Immature natural killer cell (primary cell): Measurements from ENCODE around the gene LRMDA. TPM values are rescaled to one million over a fixed set of nuclear protein-coding genes. Genes with fewer than 3 reads are reported as not detected.

Experiments
- DNase-seq, 3 donors: peaks; one replicate each; pipeline ENCODE4 v3.0.0; 2022; ENCODE audit warnings: mixed read lengths in 1 of 3
- H3K27ac Mint-ChIP-seq, 6 donors: one replicate each; pipeline ENCODE4 v1.8.0; 2020; ENCODE audit warnings: mixed read lengths in 6 of 6, mild to moderate bottlenecking in 5 of 6, inconsistent platforms in 4 of 6, moderate library complexity in 3 of 6
- H3K27me3 Mint-ChIP-seq, 3 donors: one replicate each; pipeline ENCODE4 v1.8.0; 2020 to 2021; ENCODE audit warnings: low read depth in 3 of 3, mild to moderate bottlenecking in 3 of 3, mixed read lengths in 3 of 3, moderate library complexity in 3 of 3, inconsistent platforms in 1 of 3
- H3K36me3 Mint-ChIP-seq, 3 donors: one replicate each; pipeline ENCODE4 v1.8.0; 2020; ENCODE audit warnings: mixed read lengths in 3 of 3, inconsistent platforms in 2 of 3, mild to moderate bottlenecking in 2 of 3
- H3K4me1 Mint-ChIP-seq, 2 donors: one replicate each; pipeline ENCODE4 v1.8.0; 2020; ENCODE audit warnings: inconsistent platforms in 2 of 2, mild to moderate bottlenecking in 2 of 2, mixed read lengths in 2 of 2, moderate library complexity in 1 of 2
- H3K4me3 Mint-ChIP-seq, 5 donors: one replicate each; pipeline ENCODE4 v1.8.0; 2020; ENCODE audit warnings: mild to moderate bottlenecking in 5 of 5, mixed read lengths in 5 of 5, inconsistent platforms in 3 of 5, moderate library complexity in 3 of 5
- H3K9me3 Mint-ChIP-seq, 6 donors: one replicate each; pipeline ENCODE4 v1.8.0; 2020; ENCODE audit warnings: mild to moderate bottlenecking in 6 of 6, mixed read lengths in 6 of 6, inconsistent platforms in 4 of 6, moderate library complexity in 3 of 6
- polyA plus RNA-seq, 3 donors: library from polyadenylated mRNA; unstranded; fragments of 300-500 nt; fragmentation: Illumina TruSeq; gene quantifications; one replicate each; pipeline ENCODE4 v1.2.3, GENCODE V29; 2021

Gene LRMDA
- polyA plus RNA-seq, 3 donors from 2014 or later, result 1.7 to 14.2 (median 2.3) TPM

DNA sequence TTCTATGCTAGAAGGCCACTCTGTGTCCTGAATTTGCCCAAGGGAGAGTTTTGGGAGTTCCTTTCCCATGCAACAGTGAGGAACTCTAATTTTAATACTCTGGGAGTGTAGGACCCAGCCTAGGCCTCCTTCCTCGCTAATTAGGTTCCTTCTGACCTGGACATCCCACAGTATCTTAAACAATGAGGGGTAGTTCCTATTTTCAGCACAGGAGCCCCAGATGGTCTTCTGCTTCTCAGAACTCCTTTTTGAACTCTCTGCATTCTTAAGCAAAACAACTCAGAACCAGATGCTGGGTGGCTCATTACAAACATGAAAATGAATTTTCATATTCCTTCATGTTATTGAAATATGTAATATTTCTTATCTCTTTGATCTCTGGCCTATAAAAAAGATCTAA, 116.9 kb downstream of the LRMDA start:
- Mint-ChIP-seq H3K27me3 (peaks cover 2 to 7% (median 5%) of the 10 kb centered on the region in 3 donors), H3K9me3 (peaks cover 0 to 6% (median under 1%) of the 10 kb centered on the region in 6 donors), H3K4me3 (no peak overlapping the region), H3K36me3 (no peaks in the 10 kb centered on the region), H3K4me1 (peaks cover 6 to 10% of the 10 kb centered on the region in 2 donors), H3K27ac (no peak overlapping the region)
- DNase-seq, result no peak

GRCh38 chr10:75550191-75550590, 118.8 kb downstream of the LRMDA start:
- Mint-ChIP-seq H3K4me3 (no peak overlapping the region), H3K27ac (no peak overlapping the region), H3K9me3 (peaks cover 0 to 6% (median under 1%) of the 10 kb centered on the region in 6 donors), H3K27me3 (peaks cover 2 to 8% (median 5%) of the 10 kb centered on the region in 3 donors), H3K36me3 (no peaks in the 10 kb centered on the region), H3K4me1 (peaks cover 6 to 10% of the 10 kb centered on the region in 2 donors)
- no peak for DNase-seq

GRCh38 chr10:75552171-75552570, 120.7 kb downstream of the LRMDA start:
- DNase-seq, result no peak
- Mint-ChIP-seq H3K4me3 (no peak overlapping the region), H3K27ac (no peak overlapping the region), H3K9me3 (peaks cover 0 to 5% (median 2%) of the 10 kb centered on the region in 6 donors), H3K27me3 (peaks cover 0 to 5% (median 2%) of the 10 kb centered on the region in 3 donors), H3K36me3 (no peaks in the 10 kb centered on the region), H3K4me1 (peaks cover 3 to 5% of the 10 kb centered on the region in 2 donors)

GRCh38 chr10:75553550-75553949, 122.1 kb downstream of the LRMDA start:
- Mint-ChIP-seq H3K27me3 (peaks cover 0 to 5% (median 0%) of the 10 kb centered on the region in 3 donors), H3K4me3 (no peak overlapping the region), H3K9me3 (peaks cover 0 to 5% (median 2%) of the 10 kb centered on the region in 6 donors), H3K4me1 (no peaks in the 10 kb centered on the region), H3K27ac (no peak overlapping the region), H3K36me3 (no peaks in the 10 kb centered on the region)
- no peak for DNase-seq

DNA sequence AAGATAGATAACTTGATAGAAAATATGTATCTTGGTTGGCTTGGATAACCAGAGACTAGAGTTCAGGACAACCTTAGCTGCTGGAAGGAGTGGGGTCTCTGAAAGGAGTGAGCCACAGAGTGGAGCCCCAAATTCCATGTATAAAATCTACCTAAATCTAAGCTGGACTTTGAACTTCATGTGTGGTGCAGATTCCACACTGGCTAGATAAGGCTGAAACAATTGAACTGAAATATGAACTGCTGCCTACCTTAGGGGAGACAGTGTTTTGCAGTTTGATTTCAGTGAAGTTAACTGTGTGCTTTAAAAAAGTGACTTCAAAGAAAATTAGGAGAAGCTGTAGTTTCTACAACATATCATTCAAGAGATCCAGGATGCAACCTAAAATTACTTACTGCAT, 123.9 kb downstream of the LRMDA start:
- peaks cover 0 to 5% (median 0%) of the 10 kb centered on the region in 3 donors for H3K27me3 Mint-ChIP-seq
- DNase-seq, result no peak
- no peak overlapping the region for H3K27ac Mint-ChIP-seq
- H3K4me3 Mint-ChIP-seq, result no peak overlapping the region
- peaks cover 0 to 5% (median 2%) of the 10 kb centered on the region in 6 donors for H3K9me3 Mint-ChIP-seq
- no peaks in the 10 kb centered on the region for H3K36me3 Mint-ChIP-seq
- H3K4me1 Mint-ChIP-seq, result no peaks in the 10 kb centered on the region

DNA sequence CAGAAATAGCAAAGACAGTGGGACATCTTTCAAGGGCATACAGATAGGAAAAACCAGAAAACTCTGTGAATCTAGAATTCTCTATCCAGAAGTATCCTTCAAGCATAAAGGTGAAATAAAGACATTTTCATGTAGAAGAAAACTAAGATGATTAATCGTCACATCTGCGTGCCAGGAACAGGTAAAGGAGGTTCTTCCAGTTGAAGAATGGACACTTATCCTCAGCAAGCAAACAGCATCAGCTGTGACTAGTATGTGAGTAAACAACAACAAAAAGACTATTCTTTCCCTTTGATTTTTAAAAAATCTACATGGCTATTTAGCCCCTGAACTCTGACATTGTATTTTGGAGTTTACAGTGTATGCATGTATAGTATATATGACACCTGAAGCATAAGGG, 124.9 kb downstream of the LRMDA start:
- Mint-ChIP-seq H3K9me3 (peaks cover 0 to 5% (median 2%) of the 10 kb centered on the region in 6 donors), H3K36me3 (no peaks in the 10 kb centered on the region), H3K27ac (no peak overlapping the region), H3K4me1 (no peaks in the 10 kb centered on the region), H3K27me3 (peaks cover 0 to 5% (median 0%) of the 10 kb centered on the region in 3 donors), H3K4me3 (no peak overlapping the region)
- no peak for DNase-seq

GRCh38 chr10:75565286-75566251, 134.1 kb downstream of the LRMDA start:
- Mint-ChIP-seq H3K9me3 (peaks cover 0 to 11% (median 6%) of the 10 kb centered on the region in 6 donors), H3K27ac (no peak overlapping the region), H3K36me3 (no peaks in the 10 kb centered on the region), H3K4me1 (no peaks in the 10 kb centered on the region), H3K27me3 (no peaks in the 10 kb centered on the region), H3K4me3 (no peak overlapping the region)
- no peak for DNase-seq

DNA sequence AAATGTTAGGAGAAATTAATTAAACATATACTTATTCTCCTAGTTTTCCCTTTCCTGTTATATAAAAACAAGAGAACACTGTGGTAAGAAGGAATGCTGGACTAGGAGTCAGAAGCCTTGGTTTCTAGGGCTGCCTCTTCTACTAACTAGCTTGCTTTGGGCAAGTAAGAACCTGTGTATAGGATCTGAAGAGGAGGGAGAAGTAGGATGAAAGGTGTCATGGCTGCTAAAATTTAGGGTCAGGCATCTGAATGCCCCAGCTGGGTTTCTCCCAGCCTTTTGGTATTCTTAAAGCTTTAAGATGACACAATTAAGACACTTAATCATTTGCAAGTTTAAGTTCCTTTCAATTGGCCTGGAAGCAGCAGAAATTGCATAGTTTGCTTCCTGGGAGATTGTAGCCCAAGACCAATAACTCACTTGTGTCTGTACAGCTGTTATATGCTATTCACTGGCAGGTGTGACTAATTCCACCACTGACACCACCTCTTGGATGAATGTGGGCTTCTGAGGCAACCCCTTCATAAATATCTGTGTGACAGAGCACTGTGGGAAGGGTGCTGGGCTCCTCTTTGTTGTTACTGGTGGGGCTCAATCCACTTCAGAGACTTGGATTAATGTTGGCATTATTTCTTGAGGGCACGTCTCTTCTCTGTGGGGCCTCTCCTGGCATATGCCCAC, 137.2 kb downstream of the LRMDA start:
- Mint-ChIP-seq H3K4me1 (no peaks in the 10 kb centered on the region), H3K4me3 (no peak overlapping the region), H3K27ac (no peak overlapping the region), H3K27me3 (no peaks in the 10 kb centered on the region), H3K9me3 (peaks cover 7 to 36% (median 13%) of the 10 kb centered on the region in 6 donors), H3K36me3 (no peaks in the 10 kb centered on the region)
- DNase-seq, result no peak

DNA sequence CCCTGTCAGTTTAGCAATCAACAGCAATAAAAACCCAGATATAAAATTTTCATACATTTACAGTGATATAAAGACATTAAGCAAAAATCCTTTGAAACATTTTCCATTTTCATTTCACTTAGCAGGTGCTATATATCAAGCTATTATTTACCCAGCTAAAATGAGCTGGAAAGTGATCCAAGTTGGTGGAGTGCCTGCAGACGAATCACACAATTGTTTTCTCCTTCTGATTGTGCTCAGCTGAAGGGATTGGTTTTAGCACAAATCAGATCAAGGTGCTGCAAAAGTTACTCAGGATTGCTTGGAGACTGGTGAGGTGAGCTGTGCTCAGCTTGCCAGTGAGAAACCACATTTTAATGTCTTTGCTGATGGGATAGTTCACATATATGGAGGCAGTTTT, 138.1 kb downstream of the LRMDA start:
- H3K9me3 Mint-ChIP-seq, result peaks cover 10 to 44% (median 17%) of the 10 kb centered on the region in 6 donors
- no peak overlapping the region for H3K27ac Mint-ChIP-seq
- no peak overlapping the region for H3K4me3 Mint-ChIP-seq
- no peak for DNase-seq
- peaks cover 0 to 2% (median under 1%) of the 10 kb centered on the region in 3 donors for H3K27me3 Mint-ChIP-seq
- H3K36me3 Mint-ChIP-seq, result peaks cover 0 to 2% (median 1%) of the 10 kb centered on the region in 3 donors
- no peaks in the 10 kb centered on the region for H3K4me1 Mint-ChIP-seq

- Mint-ChIP-seq H3K9me3 (peaks cover 7 to 51% (median 22%) of the 10 kb centered on the region in 6 donors), H3K4me1 (no peaks in the 10 kb centered on the region)
Measured at GRCh38 chr10:75572478-75572877, 141.1 kb downstream of the LRMDA start.

GRCh38 chr10:75575940-75576339, 144.5 kb downstream of the LRMDA start:
- no peak for DNase-seq
- Mint-ChIP-seq H3K36me3 (peaks cover 0 to 6% (median 4%) of the 10 kb centered on the region in 3 donors), H3K27me3 (peaks cover 4 to 11% (median 5%) of the 10 kb centered on the region in 3 donors), H3K4me1 (no peaks in the 10 kb centered on the region), H3K9me3 (peaks cover 11 to 60% (median 35%) of the 10 kb centered on the region in 6 donors), H3K4me3 (no peak overlapping the region), H3K27ac (no peak overlapping the region)

More at GRCh38 chr10:75572478-75572877, 141.1 kb downstream of the LRMDA start:
- no peak for DNase-seq
- H3K27me3 Mint-ChIP-seq, result peaks cover 2 to 8% (median 5%) of the 10 kb centered on the region in 3 donors
- no peak overlapping the region for H3K27ac Mint-ChIP-seq
- peaks cover 0 to 6% (median 4%) of the 10 kb centered on the region in 3 donors for H3K36me3 Mint-ChIP-seq
- no peak overlapping the region for H3K4me3 Mint-ChIP-seq

GRCh38 chr10:75582102-75582501, 150.7 kb downstream of the LRMDA start:
- no peak overlapping the region for H3K4me3 Mint-ChIP-seq
- H3K4me1 Mint-ChIP-seq, result no peaks in the 10 kb centered on the region
- peaks cover 0 to 10% (median 9%) of the 10 kb centered on the region in 3 donors for H3K36me3 Mint-ChIP-seq

DNA sequence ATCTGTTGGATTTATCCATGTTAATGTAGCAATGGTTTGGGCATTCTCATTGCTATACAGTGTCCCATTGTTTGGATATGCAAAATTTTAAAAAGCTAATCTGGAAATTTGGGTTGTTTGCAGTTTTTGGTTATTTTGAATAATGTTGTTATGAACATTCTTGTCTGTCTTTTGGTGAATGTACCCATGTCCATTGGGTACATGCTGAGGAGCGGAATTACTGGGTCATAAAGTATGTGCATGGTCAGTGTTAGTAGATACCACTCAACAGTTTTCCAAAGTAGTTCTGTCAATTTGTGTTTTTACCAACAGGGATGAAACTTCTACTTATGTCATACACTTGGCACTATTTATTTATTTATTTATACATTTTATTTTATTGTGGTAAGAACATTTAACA, 153.9 kb downstream of the LRMDA start:
- no peak overlapping the region for H3K4me3 Mint-ChIP-seq
- H3K27ac Mint-ChIP-seq, result no peak overlapping the region
- no peak for DNase-seq
- H3K27me3 Mint-ChIP-seq, result peaks cover 0 to 3% (median 2%) of the 10 kb centered on the region in 3 donors
- H3K36me3 Mint-ChIP-seq, result peaks cover 0 to 10% (median 6%) of the 10 kb centered on the region in 3 donors
- H3K4me1 Mint-ChIP-seq, result no peaks in the 10 kb centered on the region
- peaks cover 12 to 31% (median 17%) of the 10 kb centered on the region in 6 donors for H3K9me3 Mint-ChIP-seq

More at GRCh38 chr10:75582102-75582501, 150.7 kb downstream of the LRMDA start:
- DNase-seq, result no peak
- Mint-ChIP-seq H3K9me3 (peaks cover 17 to 43% (median 31%) of the 10 kb centered on the region in 6 donors), H3K27me3 (peaks cover 0 to 9% (median 1%) of the 10 kb centered on the region in 3 donors), H3K27ac (no peak overlapping the region)
